Liver (tissue), 3 donors: ENCODE measurements around the gene PNMA1.

Experiments used
- CTCF ChIP-seq: fragments of 150-350 bp; IDR thresholded peaks from 2 replicates; pipeline ENCODE4 v1.5.1; 2017; ENCODE audit warnings: improper control_type of control experiment, low read depth, low read length; ENCODE audit not compliant: missing input control
- EGR1 ChIP-seq, 2 donors: IDR thresholded peaks; 2 replicates each; pipeline ENCODE4 v1.6.1; 2016 to 2018; ENCODE audit warnings: antibody characterized with exemption in 2 of 2, low read depth in 2 of 2
- FOXA2 ChIP-seq: IDR thresholded peaks from 2 replicates; pipeline ENCODE4 v1.6.1; 2016; ENCODE audit warnings: antibody characterized with exemption
- GABPA ChIP-seq, 2 donors: IDR thresholded peaks in 1 of 2; conservative IDR thresholded peaks in 1 of 2; 2 replicates each; pipeline ENCODE4 v1.6.1; 2016; ENCODE audit warnings: antibody characterized with exemption in 2 of 2, mild to moderate bottlenecking in 1 of 2, moderate library complexity in 1 of 2
- RAD21 ChIP-seq, 2 donors: IDR thresholded peaks; 2 replicates each; pipeline ENCODE4 v1.6.1; 2016; ENCODE audit warnings: antibody characterized with exemption in 2 of 2, mild to moderate bottlenecking in 2 of 2
- TAF1 ChIP-seq: conservative IDR thresholded peaks from 2 replicates; pipeline ENCODE4 v1.6.1; 2016; ENCODE audit warnings: antibody characterized with exemption, mild to moderate bottlenecking
- YY1 ChIP-seq: IDR thresholded peaks from 2 replicates; pipeline ENCODE4 v1.6.1; 2016; ENCODE audit warnings: antibody characterized with exemption, mild to moderate bottlenecking
- TF ChIP-seq, protein P1 (sequence below): IDR thresholded peaks from 2 replicates; pipeline ENCODE4 v1.6.1; 2016; ENCODE audit warnings: antibody characterized with exemption, mild to moderate bottlenecking
- TF ChIP-seq, protein P2 (sequence below): IDR thresholded peaks from 2 replicates; pipeline ENCODE4 v1.6.1; 2016; ENCODE audit warnings: antibody characterized with exemption
- donor health status: healthy.
- donor health status: healthy.

DNA sequence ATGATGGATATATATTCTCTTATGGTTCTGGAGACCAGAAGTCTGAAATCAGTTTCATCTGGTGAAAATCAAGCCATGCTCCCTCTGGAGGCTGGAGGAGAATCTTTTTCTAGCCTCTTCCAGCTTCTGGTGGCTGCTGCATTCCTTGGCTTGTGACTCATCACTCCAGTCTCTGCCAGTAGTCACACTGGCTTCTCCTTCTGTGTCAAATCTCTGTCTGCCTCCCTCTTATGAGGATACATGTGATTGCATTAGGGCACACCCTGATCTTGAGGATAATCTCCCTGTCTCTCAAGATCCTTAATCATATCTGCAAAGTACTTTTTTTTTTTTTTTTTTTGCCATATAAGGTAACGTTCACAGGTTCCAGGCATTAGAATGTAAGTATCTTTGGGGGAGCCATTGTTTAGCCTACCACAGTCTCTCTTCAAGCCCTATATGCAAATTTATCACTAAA, 51.7 kb downstream of the PNMA1 start:
- TF ChIP-seq CTCF (no peak), TAF1 (no peak), EGR1 (IDR thresholded peaks at IDR 0.05; ENCODE audit: low read depth in 2 of 2) (no peak), RAD21 (IDR thresholded peaks at IDR 0.05) (peak in 1 of 2 donors; percentile 34), GABPA (IDR thresholded peaks at IDR 0.05 in 1 of 2, conservative IDR thresholded peaks at IDR 0.05 in 1 of 2) (no peak), FOXA2 (no peak), YY1 (no peak)
- TF ChIP-seq, protein P1, sequence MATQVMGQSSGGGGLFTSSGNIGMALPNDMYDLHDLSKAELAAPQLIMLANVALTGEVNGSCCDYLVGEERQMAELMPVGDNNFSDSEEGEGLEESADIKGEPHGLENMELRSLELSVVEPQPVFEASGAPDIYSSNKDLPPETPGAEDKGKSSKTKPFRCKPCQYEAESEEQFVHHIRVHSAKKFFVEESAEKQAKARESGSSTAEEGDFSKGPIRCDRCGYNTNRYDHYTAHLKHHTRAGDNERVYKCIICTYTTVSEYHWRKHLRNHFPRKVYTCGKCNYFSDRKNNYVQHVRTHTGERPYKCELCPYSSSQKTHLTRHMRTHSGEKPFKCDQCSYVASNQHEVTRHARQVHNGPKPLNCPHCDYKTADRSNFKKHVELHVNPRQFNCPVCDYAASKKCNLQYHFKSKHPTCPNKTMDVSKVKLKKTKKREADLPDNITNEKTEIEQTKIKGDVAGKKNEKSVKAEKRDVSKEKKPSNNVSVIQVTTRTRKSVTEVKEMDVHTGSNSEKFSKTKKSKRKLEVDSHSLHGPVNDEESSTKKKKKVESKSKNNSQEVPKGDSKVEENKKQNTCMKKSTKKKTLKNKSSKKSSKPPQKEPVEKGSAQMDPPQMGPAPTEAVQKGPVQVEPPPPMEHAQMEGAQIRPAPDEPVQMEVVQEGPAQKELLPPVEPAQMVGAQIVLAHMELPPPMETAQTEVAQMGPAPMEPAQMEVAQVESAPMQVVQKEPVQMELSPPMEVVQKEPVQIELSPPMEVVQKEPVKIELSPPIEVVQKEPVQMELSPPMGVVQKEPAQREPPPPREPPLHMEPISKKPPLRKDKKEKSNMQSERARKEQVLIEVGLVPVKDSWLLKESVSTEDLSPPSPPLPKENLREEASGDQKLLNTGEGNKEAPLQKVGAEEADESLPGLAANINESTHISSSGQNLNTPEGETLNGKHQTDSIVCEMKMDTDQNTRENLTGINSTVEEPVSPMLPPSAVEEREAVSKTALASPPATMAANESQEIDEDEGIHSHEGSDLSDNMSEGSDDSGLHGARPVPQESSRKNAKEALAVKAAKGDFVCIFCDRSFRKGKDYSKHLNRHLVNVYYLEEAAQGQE = no peak
- TF ChIP-seq, protein P2, sequence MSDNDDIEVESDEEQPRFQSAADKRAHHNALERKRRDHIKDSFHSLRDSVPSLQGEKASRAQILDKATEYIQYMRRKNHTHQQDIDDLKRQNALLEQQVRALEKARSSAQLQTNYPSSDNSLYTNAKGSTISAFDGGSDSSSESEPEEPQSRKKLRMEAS = no peak
